K562 (cell line): ENCODE data around the gene ACAA2.

Source experiments
- EZH2 ChIP-seq: IDR thresholded peaks from 2 replicates; pipeline ENCODE4 v1.6.1; 2012; ENCODE audit warnings: low read depth, mild to moderate bottlenecking, inconsistent platforms, low read length, borderline replicate concordance
- NCOA2 ChIP-seq, 2 experiments: fragments of 450-650 bp; IDR thresholded peaks; 2 replicates each; pipeline ENCODE4 v1.6.1; 2018; ENCODE audit warnings: mild to moderate bottlenecking in 2 of 2, moderate library complexity in 1 of 2; ENCODE audit not compliant: partially characterized antibody in 2 of 2
- RAD21 ChIP-seq, 2 experiments: fragments of 250-450 bp in 1 of 2; fragments of 450-650 bp in 1 of 2; sonication (Bioruptor Pico) in 1 of 2; formaldehyde crosslinking in 1 of 2; IDR thresholded peaks in 1 of 2; conservative IDR thresholded peaks in 1 of 2; 2 replicates each; pipeline versions ENCODE4 v1.4.0 to v1.8.0; 2020 to 2022; ENCODE audit warnings: mild to moderate bottlenecking in 2 of 2, moderate library complexity in 1 of 2
- TF ChIP-seq, protein P1 (sequence below): fragments of 450-650 bp; IDR thresholded peaks from 2 replicates; pipeline ENCODE4 v1.6.1; 2014; ENCODE audit warnings: low read depth, mild to moderate bottlenecking, moderate library complexity, borderline replicate concordance

DNA sequence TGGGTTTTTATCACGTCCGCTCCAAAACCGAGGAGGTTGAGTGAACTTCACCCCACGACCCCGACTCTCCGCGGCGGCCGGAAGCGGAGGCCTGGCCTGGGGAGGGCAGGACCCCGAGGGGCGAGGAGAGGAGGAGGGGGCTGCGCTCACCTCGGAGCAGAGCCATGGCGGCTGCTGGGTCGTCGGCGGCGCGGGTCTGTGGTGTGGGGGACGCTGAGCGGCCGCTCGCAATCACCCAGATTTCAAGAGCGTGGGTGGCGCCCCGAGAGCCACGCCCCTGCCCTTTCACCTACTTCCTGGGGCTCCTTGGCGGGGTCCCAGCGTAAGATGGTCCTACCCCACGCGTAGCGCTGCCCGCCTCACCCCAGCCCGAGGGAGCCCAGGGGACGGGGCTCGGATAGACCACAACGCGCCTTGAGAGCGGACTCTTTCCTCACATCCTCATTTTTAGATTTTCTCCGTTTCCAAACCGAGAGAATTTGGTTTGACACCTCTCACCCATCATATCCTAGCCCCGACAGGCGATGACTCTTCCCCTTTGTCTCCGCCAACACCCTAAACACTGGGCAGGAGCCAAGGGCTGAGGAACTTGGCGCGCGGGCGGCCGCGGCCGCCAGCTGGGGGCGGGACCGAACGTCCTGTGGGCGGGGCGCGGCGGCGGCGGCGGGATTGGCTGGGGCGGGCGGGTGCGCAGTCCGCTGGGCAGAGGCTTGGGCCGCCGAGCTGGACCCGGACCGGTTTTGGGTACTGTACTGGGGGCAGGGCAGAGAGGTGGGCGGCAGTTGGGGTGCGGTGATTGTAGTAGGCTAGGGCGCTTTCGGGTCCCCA is at the start of gene ACAA2:
- TF ChIP-seq NCOA2 (IDR thresholded peaks at IDR 0.05; ENCODE audit: partially characterized antibody in 2 of 2) (no peak), EZH2 (no peak), RAD21 (CRISPR knock-in tag; conservative IDR thresholded peaks at IDR 0.05 in 1 of 2, IDR thresholded peaks at IDR 0.05 in 1 of 2) (no peak)
- TF ChIP-seq, protein P1, sequence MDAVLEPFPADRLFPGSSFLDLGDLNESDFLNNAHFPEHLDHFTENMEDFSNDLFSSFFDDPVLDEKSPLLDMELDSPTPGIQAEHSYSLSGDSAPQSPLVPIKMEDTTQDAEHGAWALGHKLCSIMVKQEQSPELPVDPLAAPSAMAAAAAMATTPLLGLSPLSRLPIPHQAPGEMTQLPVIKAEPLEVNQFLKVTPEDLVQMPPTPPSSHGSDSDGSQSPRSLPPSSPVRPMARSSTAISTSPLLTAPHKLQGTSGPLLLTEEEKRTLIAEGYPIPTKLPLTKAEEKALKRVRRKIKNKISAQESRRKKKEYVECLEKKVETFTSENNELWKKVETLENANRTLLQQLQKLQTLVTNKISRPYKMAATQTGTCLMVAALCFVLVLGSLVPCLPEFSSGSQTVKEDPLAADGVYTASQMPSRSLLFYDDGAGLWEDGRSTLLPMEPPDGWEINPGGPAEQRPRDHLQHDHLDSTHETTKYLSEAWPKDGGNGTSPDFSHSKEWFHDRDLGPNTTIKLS: no peak
